Measurements from ENCODE around the gene CRYZL1.

Gene CRYZL1

GRCh38 chr21:33668180-33668579, 26.6 kb upstream of the CRYZL1 start:
- no peaks in the 10 kb centered on the region for H3K4me1 ChIP-seq (ENCODE audit: insufficient read depth, low read length)
- TF ChIP-seq EZH2 (IDR thresholded peaks at IDR 0.05; ENCODE audit: borderline replicate concordance, low read depth, low read length, severe bottlenecking) (no peak), CTCF (IDR thresholded peaks at IDR 0.05; ENCODE audit: borderline replicate concordance, extremely low read depth, low read length, poor library complexity, severe bottlenecking) (no peak)
- DNase-seq (no peak), ATAC-seq (ENCODE audit: insufficient read depth, low read depth) (no peak; the same call in 2 of the 3 replicates)
- H3K4me2 ChIP-seq (ENCODE audit: insufficient read depth, low read length), result no peak overlapping the region
- H3K9me3 ChIP-seq (ENCODE audit: insufficient read depth, low read length, severe bottlenecking), result no peaks in the 10 kb centered on the region
- no peaks in the 10 kb centered on the region for H3K27me3 ChIP-seq (ENCODE audit: insufficient read depth, low read length, poor library complexity)
- H3K4me3 ChIP-seq (ENCODE audit: low read depth in 1 of 2, low read length in 2 of 2), result no peak overlapping the region
- H2AFZ ChIP-seq (ENCODE audit: low read depth, low read length), result no peak overlapping the region
- H3K79me2 ChIP-seq (ENCODE audit: insufficient read depth, low read length), result peaks cover 13% of the 10 kb centered on the region
- H4K20me1 ChIP-seq (ENCODE audit: insufficient read depth, low read length), result peaks cover 3% of the 10 kb centered on the region; the same call in 1 of the 2 replicates
- H3K36me3 ChIP-seq (ENCODE audit: insufficient read depth, low read length), result no peaks in the 10 kb centered on the region
- H3K27ac ChIP-seq (ENCODE audit: low read length), result no peak overlapping the region
- H3K9ac ChIP-seq (ENCODE audit: low read depth, low read length), result no peak overlapping the region

GRCh38 chr21:33667636-33668035, 26.1 kb upstream of the CRYZL1 start:
- no peak overlapping the region for H3K27ac ChIP-seq (ENCODE audit: low read length)
- H3K79me2 ChIP-seq (ENCODE audit: insufficient read depth, low read length), result peaks cover 13% of the 10 kb centered on the region
- no peak overlapping the region for H3K9ac ChIP-seq (ENCODE audit: low read depth, low read length)
- no peak overlapping the region for H2AFZ ChIP-seq (ENCODE audit: low read depth, low read length)
- no peak overlapping the region for H3K4me3 ChIP-seq (ENCODE audit: low read depth in 1 of 2, low read length in 2 of 2)
- H3K4me2 ChIP-seq (ENCODE audit: insufficient read depth, low read length), result no peak overlapping the region
- no peaks in the 10 kb centered on the region for H3K36me3 ChIP-seq (ENCODE audit: insufficient read depth, low read length)
- no peaks in the 10 kb centered on the region for H3K27me3 ChIP-seq (ENCODE audit: insufficient read depth, low read length, poor library complexity)
- no peaks in the 10 kb centered on the region for H3K9me3 ChIP-seq (ENCODE audit: insufficient read depth, low read length, severe bottlenecking)
- no peak for ATAC-seq (ENCODE audit: insufficient read depth, low read depth)
- peaks cover 3% of the 10 kb centered on the region; the same call in 1 of the 2 replicates for H4K20me1 ChIP-seq (ENCODE audit: insufficient read depth, low read length)
- H3K4me1 ChIP-seq (ENCODE audit: insufficient read depth, low read length), result no peaks in the 10 kb centered on the region
- TF ChIP-seq CTCF (IDR thresholded peaks at IDR 0.05; ENCODE audit: borderline replicate concordance, extremely low read depth, low read length, poor library complexity, severe bottlenecking) (no peak), EZH2 (IDR thresholded peaks at IDR 0.05; ENCODE audit: borderline replicate concordance, low read depth, low read length, severe bottlenecking) (no peak)
- DNase-seq, result no peak

- Histone ChIP-seq H3K27ac (ENCODE audit: low read length) (no peak overlapping the region), H3K79me2 (ENCODE audit: insufficient read depth, low read length) (peaks cover 13% of the 10 kb centered on the region), H3K9me3 (ENCODE audit: insufficient read depth, low read length, severe bottlenecking) (no peaks in the 10 kb centered on the region), H3K36me3 (ENCODE audit: insufficient read depth, low read length) (no peaks in the 10 kb centered on the region), H3K4me1 (ENCODE audit: insufficient read depth, low read length) (no peaks in the 10 kb centered on the region), H2AFZ (ENCODE audit: low read depth, low read length) (no peak overlapping the region), H3K4me2 (ENCODE audit: insufficient read depth, low read length) (no peak overlapping the region), H4K20me1 (ENCODE audit: insufficient read depth, low read length) (peaks cover 3% of the 10 kb centered on the region; the same call in 1 of the 2 replicates), H3K27me3 (ENCODE audit: insufficient read depth, low read length, poor library complexity) (no peaks in the 10 kb centered on the region), H3K4me3 (ENCODE audit: low read depth in 1 of 2, low read length in 2 of 2) (no peak overlapping the region), H3K9ac (ENCODE audit: low read depth, low read length) (no peak overlapping the region)
- no peak for ATAC-seq (ENCODE audit: insufficient read depth, low read depth)
- TF ChIP-seq CTCF (IDR thresholded peaks at IDR 0.05; ENCODE audit: borderline replicate concordance, extremely low read depth, low read length, poor library complexity, severe bottlenecking), result no peak
- no peak for TF ChIP-seq EZH2 (IDR thresholded peaks at IDR 0.05; ENCODE audit: borderline replicate concordance, low read depth, low read length, severe bottlenecking)
- no peak for DNase-seq
Observed at GRCh38 chr21:33666153-33666552, 24.6 kb upstream of the CRYZL1 start.

GRCh38 chr21:33664135-33664534, 22.6 kb upstream of the CRYZL1 start:
- H3K27ac ChIP-seq (ENCODE audit: low read length), result no peak overlapping the region
- H3K9ac ChIP-seq (ENCODE audit: low read depth, low read length), result no peak overlapping the region
- no peaks in the 10 kb centered on the region for H3K9me3 ChIP-seq (ENCODE audit: insufficient read depth, low read length, severe bottlenecking)
- no peak overlapping the region for H3K4me3 ChIP-seq (ENCODE audit: low read depth in 1 of 2, low read length in 2 of 2)
- H4K20me1 ChIP-seq (ENCODE audit: insufficient read depth, low read length), result no peaks in the 10 kb centered on the region; the same call in 1 of the 2 replicates
- no peaks in the 10 kb centered on the region for H3K27me3 ChIP-seq (ENCODE audit: insufficient read depth, low read length, poor library complexity)
- no peak overlapping the region for H2AFZ ChIP-seq (ENCODE audit: low read depth, low read length)
- no peak for ATAC-seq (ENCODE audit: insufficient read depth, low read depth)
- H3K4me1 ChIP-seq (ENCODE audit: insufficient read depth, low read length), result no peaks in the 10 kb centered on the region
- H3K79me2 ChIP-seq (ENCODE audit: insufficient read depth, low read length), result peaks cover 13% of the 10 kb centered on the region; the same call in 1 of the 2 replicates
- TF ChIP-seq EZH2 (IDR thresholded peaks at IDR 0.05; ENCODE audit: borderline replicate concordance, low read depth, low read length, severe bottlenecking), result no peak
- TF ChIP-seq CTCF (IDR thresholded peaks at IDR 0.05; ENCODE audit: borderline replicate concordance, extremely low read depth, low read length, poor library complexity, severe bottlenecking), result no peak
- no peak for DNase-seq
- H3K4me2 ChIP-seq (ENCODE audit: insufficient read depth, low read length), result no peak overlapping the region
- H3K36me3 ChIP-seq (ENCODE audit: insufficient read depth, low read length), result no peaks in the 10 kb centered on the region
